GM12892 (cell line): ENCODE data around the gene NME5.
"Not testable (repeated sequence)": the region's sequence is repeated elsewhere in the genome, so short reads cannot be mapped to it uniquely, and the experiment has no call there.

Experiments
- DNase-seq: peaks from one replicate; pipeline ENCODE4 v3.0.0; 2011; ENCODE audit not compliant: insufficient read length
- FAIRE-seq: peaks from 2 replicates; lab custom pipeline; 2011; peaks lifted over from hg19 to GRCh38; lab: Jason Lieb, UNC
- POLR2A ChIP-seq: IDR thresholded peaks from 2 replicates; pipeline ENCODE4 v1.6.1; 2011; ENCODE audit warnings: low read depth, low read length, control low read depth
- POLR2AphosphoS5 ChIP-seq: IDR thresholded peaks from 2 replicates; pipeline ENCODE4 v1.6.1; 2011; ENCODE audit warnings: low read depth, low read length, control low read depth
- TAF1 ChIP-seq: IDR thresholded peaks from 2 replicates; pipeline ENCODE4 v1.6.1; 2011; ENCODE audit warnings: low read depth, mild to moderate bottlenecking, control low read depth, low read length, borderline replicate concordance

Gene NME5

DNA sequence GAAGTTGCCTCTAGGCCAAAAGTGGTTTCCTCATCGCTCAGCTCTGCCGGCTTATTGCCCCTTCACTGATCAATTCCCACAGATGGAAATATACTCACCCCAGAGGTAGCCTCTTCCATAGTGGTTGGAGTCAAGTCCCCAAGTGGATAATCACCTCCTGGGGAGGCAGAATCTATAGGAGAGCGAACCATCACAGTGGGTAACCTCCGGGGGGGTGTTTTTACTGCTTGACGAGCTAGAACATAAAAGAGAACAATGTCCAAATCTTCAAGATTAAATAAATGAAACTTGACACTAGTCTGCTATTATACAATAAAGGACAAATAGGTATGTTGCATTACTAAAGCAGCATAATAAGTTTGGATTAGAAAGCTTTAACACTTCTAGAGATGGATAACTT lies 29.9 kb upstream of the NME5 start:
- TF ChIP-seq POLR2A (no peak), TAF1 (no peak), POLR2AphosphoS5 (no peak)
- FAIRE-seq (no peak), DNase-seq (no peak)

DNA sequence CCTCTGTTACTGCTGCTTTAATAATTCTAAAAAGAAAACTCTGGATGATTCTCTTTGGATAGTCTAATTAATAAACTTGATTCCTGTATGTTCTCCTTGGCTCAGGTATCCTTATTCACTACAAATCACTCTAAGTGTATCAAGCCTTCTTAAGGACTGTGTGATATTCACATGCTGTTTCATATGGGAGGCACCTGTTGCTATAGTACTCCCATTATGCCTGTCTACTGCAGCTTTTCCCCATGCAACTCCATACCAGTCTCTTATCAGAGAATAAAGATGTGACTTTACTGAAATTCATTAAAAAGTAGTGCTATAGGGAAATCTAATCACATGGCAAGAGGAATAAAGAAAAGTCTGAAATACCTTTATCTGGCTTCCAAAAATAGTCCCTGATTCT lies 24.5 kb upstream of the NME5 start:
- FAIRE-seq, result no peak

GRCh38 chr5:138160706-138161105 lies 21.5 kb upstream of the NME5 start:
- TF ChIP-seq TAF1 (no peak), POLR2A (no peak), POLR2AphosphoS5 (no peak)
- FAIRE-seq (no peak), DNase-seq (no peak)

More for the DNA sequence above, 24.5 kb upstream of the NME5 start:
- TF ChIP-seq POLR2A, result no peak
- no peak for TF ChIP-seq TAF1
- TF ChIP-seq POLR2AphosphoS5, result no peak
- no peak for DNase-seq

DNA sequence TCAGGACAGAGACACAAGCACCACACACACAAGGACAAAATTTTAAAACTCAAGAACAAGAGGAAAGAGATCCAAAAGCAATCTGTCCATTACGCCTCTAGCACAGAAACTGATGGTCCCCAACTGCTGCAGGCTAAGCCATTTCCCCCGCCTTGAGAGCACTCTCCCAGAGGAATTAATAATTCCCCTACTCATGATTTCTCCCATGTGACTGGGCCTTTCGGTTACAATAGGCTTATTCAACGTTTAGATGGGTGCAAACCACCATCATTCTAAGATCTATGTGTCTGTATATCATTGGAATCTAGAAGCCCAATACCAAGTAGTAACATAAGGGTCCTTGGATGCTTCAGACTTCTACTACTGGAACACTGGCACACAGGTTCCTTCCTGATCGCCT lies 20.4 kb upstream of the NME5 start:
- FAIRE-seq (no peak), DNase-seq (no peak)
- TF ChIP-seq POLR2A, result no peak
- no peak for TF ChIP-seq TAF1
- TF ChIP-seq POLR2AphosphoS5, result no peak

DNA sequence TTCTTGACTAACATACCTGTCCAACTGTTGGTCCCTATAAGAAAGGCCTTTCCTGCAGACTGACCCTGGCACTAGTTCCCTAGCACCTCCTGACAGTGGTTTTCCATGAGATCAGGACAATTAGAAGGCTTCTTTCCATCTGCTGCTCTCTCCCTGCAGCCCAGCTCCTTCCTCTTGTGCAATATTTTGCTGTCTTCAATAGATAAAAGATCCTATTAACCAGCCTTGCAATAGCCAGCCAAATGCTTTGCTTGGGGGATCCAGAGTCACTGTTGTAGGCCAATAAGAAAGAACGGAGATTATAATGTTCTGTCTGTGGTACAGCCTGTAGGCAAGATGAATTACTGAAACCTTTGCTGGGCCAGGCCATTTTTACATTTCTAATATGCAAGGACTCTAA lies 18.4 kb upstream of the NME5 start:
- no peak for DNase-seq
- no peak for TF ChIP-seq POLR2A
- FAIRE-seq, result no peak

GRCh38 chr5:138155977-138156376 lies 16.7 kb upstream of the NME5 start:
- not testable (repeated sequence) for DNase-seq, FAIRE-seq

DNA sequence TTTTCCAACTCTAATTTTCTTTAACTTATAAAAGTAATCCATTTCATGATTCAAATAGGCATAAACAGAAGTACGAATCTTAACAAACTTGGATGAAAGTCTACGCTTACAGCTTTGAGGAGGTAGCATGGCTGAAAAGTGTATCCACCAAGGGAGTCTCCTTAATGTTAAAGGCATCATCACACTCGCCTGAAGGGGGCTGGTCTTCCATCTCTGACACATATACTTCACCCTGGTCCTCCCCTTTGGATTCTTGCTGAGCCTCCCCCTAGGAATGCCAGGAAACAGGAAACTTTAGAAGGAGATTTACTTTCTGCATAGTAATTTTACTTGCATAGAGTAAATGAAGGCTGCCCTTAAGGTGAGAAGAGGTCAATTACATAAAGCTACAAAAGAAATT lies 10.3 kb upstream of the NME5 start:
- TF ChIP-seq POLR2AphosphoS5, result no peak
- TF ChIP-seq POLR2A, result no peak
- TF ChIP-seq TAF1, result no peak
- FAIRE-seq, result no peak
- no peak for DNase-seq

- no peak for TF ChIP-seq POLR2AphosphoS5
- TF ChIP-seq TAF1, result no peak
- TF ChIP-seq POLR2A, result no peak
- FAIRE-seq (no peak), DNase-seq (no peak)
Observed at GRCh38 chr5:138148811-138149210, 9.6 kb upstream of the NME5 start.

GRCh38 chr5:138143578-138143977 lies 4.3 kb upstream of the NME5 start:
- not testable (repeated sequence) for DNase-seq, FAIRE-seq

- no peak for TF ChIP-seq POLR2AphosphoS5
- FAIRE-seq, result no peak
- no peak for DNase-seq
Observed at GRCh38 chr5:138141734-138142133, 2.5 kb upstream of the NME5 start.

- no peak for TF ChIP-seq POLR2A
- TF ChIP-seq POLR2AphosphoS5, result no peak
- TF ChIP-seq TAF1, result no peak
- FAIRE-seq (no peak), DNase-seq (no peak)
Observed at GRCh38 chr5:138140268-138140667, 1.0 kb upstream of the NME5 start.

- FAIRE-seq (no peak), DNase-seq (no peak)
- TF ChIP-seq TAF1 (no peak), POLR2AphosphoS5 (no peak), POLR2A (no peak)
Observed at GRCh38 chr5:138139781-138140090, 508 bp upstream of the NME5 start.

- DNase-seq (no peak), FAIRE-seq (no peak)
- no peak for TF ChIP-seq TAF1
- no peak for TF ChIP-seq POLR2AphosphoS5
Observed at GRCh38 chr5:138132543-138132942, 6.7 kb downstream of the NME5 start.

DNA sequence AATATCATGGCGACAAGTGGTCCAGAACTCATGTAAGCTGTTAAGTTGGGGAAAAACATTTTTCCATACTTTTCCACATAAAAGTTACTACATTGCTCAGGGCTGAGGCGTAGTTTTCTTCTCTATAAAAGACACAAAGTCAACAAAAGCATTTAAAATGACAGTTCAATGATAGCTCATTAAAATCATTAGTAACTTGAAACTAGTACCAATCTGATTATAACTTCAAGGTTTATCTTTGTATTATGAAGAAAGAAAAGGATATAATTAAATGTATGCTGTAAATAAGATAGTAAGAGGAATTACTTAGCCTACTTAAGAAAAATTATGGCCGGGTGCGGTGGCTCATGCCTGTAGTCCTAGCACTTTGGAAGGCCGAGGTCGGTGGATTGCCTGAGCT lies 9.9 kb downstream of the NME5 start:
- DNase-seq (no peak), FAIRE-seq (no peak)
- TF ChIP-seq POLR2A, result no peak
- TF ChIP-seq POLR2AphosphoS5, result no peak
- TF ChIP-seq TAF1, result no peak
